Neuronal stem cell (in vitro differentiated cells): ENCODE data around the gene CDH2.

ENCODE experiments used
- DNase-seq: peaks from one replicate; pipeline ENCODE4 v3.0.0-alpha.2; 2013; ENCODE audit warnings: low spot score
- H2AFZ ChIP-seq: one replicate; pipeline ENCODE4 v1.6.1; 2013; ENCODE audit warnings: mild to moderate bottlenecking, low read length, inconsistent platforms
- H2AK5ac ChIP-seq: 2 replicates; pipeline ENCODE4 v1.6.1; 2013; ENCODE audit warnings: low read depth, mild to moderate bottlenecking, inconsistent platforms, low read length, moderate library complexity, mixed read lengths
- H2BK120ac ChIP-seq: 2 replicates; pipeline ENCODE4 v1.6.1; 2013; ENCODE audit warnings: low read depth, mild to moderate bottlenecking, inconsistent platforms, low read length, moderate library complexity, mixed read lengths
- H2BK12ac ChIP-seq: one replicate; pipeline ENCODE4 v1.6.1; 2013; ENCODE audit warnings: low read length, inconsistent platforms
- H2BK15ac ChIP-seq: 2 replicates; pipeline ENCODE4 v1.6.1; 2013; ENCODE audit warnings: mild to moderate bottlenecking, low read length, inconsistent platforms, mixed read lengths
- H2BK5ac ChIP-seq: one replicate; pipeline ENCODE4 v1.6.1; 2013; ENCODE audit warnings: inconsistent platforms, mild to moderate bottlenecking, low read length, moderate library complexity
- H3K14ac ChIP-seq: one replicate; pipeline ENCODE4 v1.6.1; 2013; ENCODE audit warnings: low read length, inconsistent platforms
- H3K18ac ChIP-seq: 2 replicates; pipeline ENCODE4 v1.6.1; 2013; ENCODE audit warnings: low read length, inconsistent platforms
- H3K23ac ChIP-seq: 2 replicates; pipeline ENCODE4 v1.6.1; 2013; ENCODE audit warnings: low read depth, mild to moderate bottlenecking, mixed read lengths, low read length, inconsistent platforms; ENCODE audit not compliant: poor library complexity
- H3K27ac ChIP-seq: replicated peaks from 3 replicates; pipeline ENCODE4 v1.5.1; 2013; ENCODE audit warnings: low read length, inconsistent platforms
- H3K27me3 ChIP-seq, 3 experiments: 2 replicates each; pipeline ENCODE4 v1.6.1; 2013; ENCODE audit warnings: low read length in 3 of 3, mild to moderate bottlenecking in 2 of 3, inconsistent platforms in 1 of 3, low read depth in 1 of 3, mixed read lengths in 1 of 3, moderate library complexity in 1 of 3; ENCODE audit not compliant: control insufficient read depth in 3 of 3, insufficient read depth in 3 of 3
- H3K36me3 ChIP-seq, 2 donors: replicated peaks in 1 of 2; 2 replicates each; pipeline ENCODE4 v1.6.1; 2013; ENCODE audit warnings: low read length in 2 of 2; ENCODE audit not compliant: control insufficient read depth in 2 of 2, insufficient read depth in 2 of 2
- H3K4ac ChIP-seq: 2 replicates; pipeline ENCODE4 v1.6.1; 2013; ENCODE audit warnings: inconsistent platforms, mild to moderate bottlenecking, low read length, moderate library complexity
- H3K4me1 ChIP-seq, 2 donors: 1 replicate in 1 of 2; 2 replicates in 1 of 2; pipeline ENCODE4 v1.6.1; 2013; ENCODE audit warnings: low read length in 2 of 2, low read depth in 1 of 2; ENCODE audit not compliant: control insufficient read depth in 2 of 2, insufficient read depth in 1 of 2
- H3K4me2 ChIP-seq: one replicate; pipeline ENCODE4 v1.6.1; 2013; ENCODE audit warnings: mild to moderate bottlenecking, low read length, inconsistent platforms; ENCODE audit not compliant: insufficient read depth, poor library complexity, severe bottlenecking
- H3K4me3 ChIP-seq, 2 donors: 2 replicates each; pipeline ENCODE4 v1.5.1; 2013; ENCODE audit warnings: low read length in 2 of 2, mild to moderate bottlenecking in 2 of 2, inconsistent platforms in 1 of 2, moderate library complexity in 1 of 2
- H3K79me1 ChIP-seq: one replicate; pipeline ENCODE4 v1.6.1; 2013; ENCODE audit warnings: low read depth, mild to moderate bottlenecking, inconsistent platforms, low read length, moderate library complexity
- H3K9ac ChIP-seq: one replicate; pipeline ENCODE4 v1.6.1; 2013; ENCODE audit warnings: mild to moderate bottlenecking, low read depth, low read length, inconsistent platforms; ENCODE audit not compliant: poor library complexity
- H3K9me3 ChIP-seq, 2 donors: replicated peaks in 1 of 2; 2 replicates each; pipeline versions ENCODE3 to v1.6.1; 2013; ENCODE audit warnings: low read length in 2 of 2, mild to moderate bottlenecking in 2 of 2, inconsistent platforms in 1 of 2, low read depth in 1 of 2, mixed read lengths in 1 of 2, moderate library complexity in 1 of 2; ENCODE audit not compliant: control insufficient read depth in 2 of 2, insufficient read depth in 1 of 2
- H4K8ac ChIP-seq: one replicate; pipeline ENCODE4 v1.6.1; 2013; ENCODE audit warnings: low read depth, mild to moderate bottlenecking, inconsistent platforms, low read length, moderate library complexity
- H4K91ac ChIP-seq: one replicate; pipeline ENCODE4 v1.6.1; 2013; ENCODE audit warnings: low read length, low read depth, mild to moderate bottlenecking, inconsistent platforms; ENCODE audit not compliant: poor library complexity
- WGBS, 2 donors: extraction: QIAGEN DNeasy Blood & Tissue Kit; methylation state at CpG; one replicate each; pipeline ENCODE4 v1.1.7; 2013; ENCODE audit warnings: missing lambda C conversion rate in 2 of 2, mixed read lengths in 1 of 2; ENCODE audit not compliant: insufficient read length in 2 of 2, insufficient replicate concordance in 1 of 2; ENCODE audit errors: extremely low coverage in 2 of 2; 5-methylcytosine and 5-hydroxymethylcytosine counted together

CDH2 gene

DNA sequence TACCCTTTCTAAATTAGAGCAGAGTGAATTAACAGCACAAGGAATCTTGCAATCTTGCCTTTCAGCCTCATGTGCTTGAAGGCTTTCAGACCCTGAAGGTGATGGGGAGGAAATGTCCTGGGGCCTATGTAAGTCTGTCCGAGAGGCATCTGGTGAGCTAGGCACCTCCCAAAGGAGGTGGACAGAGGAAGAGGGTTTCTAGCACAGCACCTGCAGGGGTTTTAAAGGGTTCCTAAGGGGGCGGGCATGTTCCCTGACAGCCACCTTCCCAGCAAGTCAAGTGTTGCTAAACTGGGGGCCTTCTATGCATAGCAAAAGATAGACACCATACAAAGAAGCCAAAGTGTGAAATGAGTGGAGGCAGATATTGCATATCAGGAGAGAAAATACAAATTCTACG, 88.5 kb downstream of the CDH2 start:
- H3K9ac ChIP-seq: no peak overlapping the region
- H4K91ac ChIP-seq: no peak overlapping the region
- peaks cover 25 to 39% of the 10 kb centered on the region in 2 donors for H3K4me1 ChIP-seq
- no peak overlapping the region for H2AFZ ChIP-seq
- H3K4me3 ChIP-seq: no peak overlapping the region
- H3K4ac ChIP-seq: no peak overlapping the region
- peaks cover 0 to 15% of the 10 kb centered on the region in 2 donors for H3K36me3 ChIP-seq
- H3K18ac ChIP-seq: no peak overlapping the region
- no peak overlapping the region for H3K14ac ChIP-seq
- peak overlapping the region; percentile 52 for H3K27ac ChIP-seq
- no peak overlapping the region for H2AK5ac ChIP-seq
- no peak overlapping the region for H3K4me2 ChIP-seq
- no peak overlapping the region for H2BK5ac ChIP-seq
- no peaks in the 10 kb centered on the region for H3K27me3 ChIP-seq
- no peak for DNase-seq
- no peaks in the 10 kb centered on the region for H3K79me1 ChIP-seq
- no peak overlapping the region for H2BK120ac ChIP-seq
- H4K8ac ChIP-seq: no peak overlapping the region
- WGBS, 2 donors: no CpG with 5 or more reads among the region's 3 CpGs
- no peak overlapping the region for H2BK12ac ChIP-seq
- H3K9me3 ChIP-seq: no peaks in the 10 kb centered on the region
- H2BK15ac ChIP-seq: no peak overlapping the region
- no peak overlapping the region for H3K23ac ChIP-seq

DNA sequence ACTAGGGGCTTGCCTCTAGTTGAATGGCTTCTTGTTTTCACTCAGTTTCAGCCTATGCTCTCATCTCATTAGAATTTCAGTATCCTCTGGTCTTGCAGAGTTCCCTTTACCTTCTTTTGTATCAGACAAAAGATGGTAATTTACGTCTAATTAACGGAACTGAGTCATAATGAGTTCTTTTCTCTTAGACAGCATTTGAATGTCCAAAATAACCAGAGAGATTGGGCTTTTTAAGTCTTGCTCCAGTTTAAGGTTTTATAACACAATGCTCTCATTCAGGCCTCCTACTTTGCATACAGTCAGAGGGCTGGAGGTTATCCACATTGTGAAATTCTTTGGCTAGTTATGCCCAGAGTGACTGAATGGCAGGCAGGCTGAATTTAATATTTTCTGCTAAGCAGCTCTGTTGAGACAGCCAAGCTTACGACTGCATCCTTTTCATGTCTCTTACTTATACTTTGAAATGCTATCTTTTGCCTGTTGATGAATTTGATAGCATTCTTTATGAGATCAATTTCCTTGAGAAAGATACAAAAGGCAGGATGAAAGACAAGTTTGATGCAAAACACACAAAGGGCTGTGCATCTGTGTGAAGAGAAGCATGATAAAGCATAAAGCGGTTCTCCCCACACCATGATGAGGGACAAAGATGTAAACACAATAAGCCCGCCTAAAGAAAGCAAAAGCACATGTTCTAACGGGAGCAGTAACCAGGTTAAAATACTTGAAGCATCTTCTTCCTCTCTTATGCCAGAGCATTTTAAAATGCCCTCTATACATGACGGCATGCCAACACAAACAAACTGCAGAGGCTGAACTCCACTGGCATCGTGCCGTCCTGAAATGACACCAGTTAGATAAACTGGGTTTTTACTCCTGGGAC, 90.0 kb downstream of the CDH2 start:
- H3K18ac ChIP-seq: no peak overlapping the region
- H3K4me3 ChIP-seq: peak overlapping the region in 1 of 2 donors; percentile 10
- H3K79me1 ChIP-seq: no peaks in the 10 kb centered on the region
- H3K36me3 ChIP-seq: peaks cover 0 to 26% of the 10 kb centered on the region in 2 donors
- H2BK120ac ChIP-seq: no peak overlapping the region
- H2AFZ ChIP-seq: no peak overlapping the region
- no CpG with 5 or more reads among the region's 9 CpGs for WGBS, 2 donors
- no peak overlapping the region for H2AK5ac ChIP-seq
- no peak overlapping the region for H4K91ac ChIP-seq
- no peak overlapping the region for H2BK15ac ChIP-seq
- H3K9ac ChIP-seq: no peak overlapping the region
- H3K27me3 ChIP-seq: no peaks in the 10 kb centered on the region
- H3K23ac ChIP-seq: no peak overlapping the region
- H2BK12ac ChIP-seq: no peak overlapping the region
- H3K4me1 ChIP-seq: peaks cover 24 to 39% of the 10 kb centered on the region in 2 donors
- peak overlapping the region; percentile 83 for H3K27ac ChIP-seq
- H3K4me2 ChIP-seq: peak overlapping the region; percentile 46
- H3K4ac ChIP-seq: no peak overlapping the region
- H3K14ac ChIP-seq: no peak overlapping the region
- H3K9me3 ChIP-seq: no peaks in the 10 kb centered on the region
- no peak overlapping the region for H2BK5ac ChIP-seq
- H4K8ac ChIP-seq: no peak overlapping the region
- DNase-seq: peak; percentile 69

DNA sequence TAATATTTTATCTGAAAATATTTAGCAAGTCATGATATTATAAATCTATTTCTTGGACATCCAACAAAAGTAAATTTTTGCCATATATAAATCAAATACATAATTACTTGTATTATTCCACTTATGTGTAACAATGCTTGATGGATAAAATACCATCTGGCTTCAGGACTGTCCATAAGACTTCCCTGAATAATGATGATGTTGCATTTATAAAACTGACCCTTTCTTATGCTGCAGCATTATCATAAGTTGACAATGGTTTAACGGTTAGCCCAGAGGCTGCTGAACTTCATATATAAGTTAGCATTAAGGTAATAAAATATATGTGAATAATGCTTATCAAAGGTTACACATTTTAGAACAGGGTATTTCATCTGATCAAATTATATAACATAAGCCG, 95.4 kb downstream of the CDH2 start:
- Histone ChIP-seq H2BK15ac (no peak overlapping the region), H3K4me2 (no peak overlapping the region), H2BK12ac (no peak overlapping the region), H4K8ac (no peak overlapping the region), H3K4me1 (peaks cover 16 to 18% of the 10 kb centered on the region in 2 donors), H3K23ac (no peak overlapping the region), H2AK5ac (no peak overlapping the region), H3K4ac (no peak overlapping the region), H3K18ac (no peak overlapping the region), H3K9me3 (no peaks in the 10 kb centered on the region), H3K9ac (no peak overlapping the region), H2BK120ac (no peak overlapping the region), H2AFZ (no peak overlapping the region), H3K27ac (no peak overlapping the region), H3K27me3 (no peaks in the 10 kb centered on the region), H4K91ac (no peak overlapping the region), H3K14ac (no peak overlapping the region), H3K4me3 (no peak overlapping the region), H2BK5ac (no peak overlapping the region), H3K79me1 (no peaks in the 10 kb centered on the region), H3K36me3 (peaks cover 0 to 29% of the 10 kb centered on the region in 2 donors)
- DNase-seq: no peak
- no CpG with 5 or more reads among the region's 2 CpGs for WGBS, 2 donors

DNA sequence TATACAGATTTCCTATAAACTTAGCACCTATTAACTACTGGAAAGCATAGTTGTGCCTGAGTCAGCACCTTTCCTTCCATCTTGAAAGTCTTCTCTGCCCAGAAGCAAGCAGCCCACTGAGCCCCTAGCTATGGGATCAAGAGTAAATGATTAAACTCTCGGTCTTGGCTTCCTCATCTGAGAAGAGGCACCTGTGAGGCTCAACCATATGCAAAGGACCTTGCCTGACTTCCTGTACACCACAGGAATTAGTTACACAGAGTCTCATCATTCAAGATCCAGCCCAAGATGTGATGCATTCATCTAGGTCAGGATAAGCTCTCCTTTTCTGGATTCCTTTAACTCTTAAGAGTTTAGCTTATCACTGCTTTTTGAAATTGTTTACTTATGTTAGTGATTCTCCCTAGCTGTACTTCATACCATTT, 96.0 kb downstream of the CDH2 start:
- no peak overlapping the region for H2BK12ac ChIP-seq
- no peak overlapping the region for H4K8ac ChIP-seq
- WGBS, 2 donors: no CpG with 5 or more reads among the region's 1 CpG
- H3K14ac ChIP-seq: no peak overlapping the region
- H2AK5ac ChIP-seq: no peak overlapping the region
- H3K27me3 ChIP-seq: no peaks in the 10 kb centered on the region
- H3K23ac ChIP-seq: no peak overlapping the region
- H3K18ac ChIP-seq: no peak overlapping the region
- no peak overlapping the region for H3K4me2 ChIP-seq
- H2AFZ ChIP-seq: no peak overlapping the region
- no peaks in the 10 kb centered on the region for H3K79me1 ChIP-seq
- no peaks in the 10 kb centered on the region for H3K9me3 ChIP-seq
- H2BK120ac ChIP-seq: no peak overlapping the region
- peaks cover 12 to 16% of the 10 kb centered on the region in 2 donors for H3K4me1 ChIP-seq
- no peak overlapping the region for H2BK15ac ChIP-seq
- peaks cover 0 to 29% of the 10 kb centered on the region in 2 donors for H3K36me3 ChIP-seq
- no peak overlapping the region for H3K4me3 ChIP-seq
- H3K27ac ChIP-seq: no peak overlapping the region
- no peak overlapping the region for H2BK5ac ChIP-seq
- H3K4ac ChIP-seq: no peak overlapping the region
- H4K91ac ChIP-seq: no peak overlapping the region
- no peak for DNase-seq
- H3K9ac ChIP-seq: no peak overlapping the region
